PFSK-1 (cell line): ENCODE measurements around the gene CAPNS2.

Experiments
- FOXP2 ChIP-seq: optimal IDR thresholded peaks from 2 replicates; pipeline ENCODE3; 2011; ENCODE audit warnings: borderline replicate concordance, control low read depth, inconsistent platforms; ENCODE audit not compliant: insufficient read depth; ENCODE audit errors: extremely low read length, extremely low read depth
- POLR2AphosphoS5 ChIP-seq: IDR thresholded peaks from 2 replicates; pipeline ENCODE4 v1.6.1; 2012; ENCODE audit warnings: low read depth, mild to moderate bottlenecking, control low read depth, low read length, moderate library complexity
- SIN3A ChIP-seq: IDR thresholded peaks from 2 replicates; pipeline ENCODE4 v1.6.1; 2012; ENCODE audit warnings: mild to moderate bottlenecking, low read length, moderate library complexity, borderline replicate concordance; ENCODE audit not compliant: insufficient read depth
- TAF1 ChIP-seq: IDR thresholded peaks from 2 replicates; pipeline ENCODE4 v1.6.1; 2012; ENCODE audit warnings: low read length, control low read depth, borderline replicate concordance; ENCODE audit not compliant: insufficient read depth
- TF ChIP-seq, protein P1 (sequence below), 2 experiments: IDR thresholded peaks; 2 replicates each; pipeline versions ENCODE4 v1.6.1 to v1.8.0; 2011 to 2012; ENCODE audit warnings: low read depth in 2 of 2, low read length in 2 of 2, control low read depth in 1 of 2, inconsistent platforms in 1 of 2, mild to moderate bottlenecking in 1 of 2, moderate library complexity in 1 of 2; ENCODE audit not compliant: insufficient read depth in 1 of 2

DNA sequence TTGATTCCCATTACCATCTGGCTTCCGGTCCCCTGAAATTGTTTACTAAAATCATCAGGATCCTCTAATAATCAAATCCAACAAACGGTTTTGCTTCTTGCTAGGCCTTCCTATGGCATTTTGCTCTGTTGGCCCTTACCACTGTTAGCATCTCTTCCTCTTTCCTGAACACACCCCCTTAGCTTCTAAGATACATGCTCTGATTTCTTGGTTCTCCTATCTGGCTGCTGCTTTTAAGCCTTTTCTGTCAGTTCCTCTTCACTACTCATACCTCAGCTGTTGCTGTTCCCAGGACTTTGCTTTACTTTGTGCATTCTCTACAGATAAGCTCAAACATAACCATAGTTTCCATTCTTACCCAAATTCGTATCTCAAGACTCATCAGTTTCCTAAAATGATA, 11.4 kb downstream of the CAPNS2 start:
- TF ChIP-seq, protein P1, sequence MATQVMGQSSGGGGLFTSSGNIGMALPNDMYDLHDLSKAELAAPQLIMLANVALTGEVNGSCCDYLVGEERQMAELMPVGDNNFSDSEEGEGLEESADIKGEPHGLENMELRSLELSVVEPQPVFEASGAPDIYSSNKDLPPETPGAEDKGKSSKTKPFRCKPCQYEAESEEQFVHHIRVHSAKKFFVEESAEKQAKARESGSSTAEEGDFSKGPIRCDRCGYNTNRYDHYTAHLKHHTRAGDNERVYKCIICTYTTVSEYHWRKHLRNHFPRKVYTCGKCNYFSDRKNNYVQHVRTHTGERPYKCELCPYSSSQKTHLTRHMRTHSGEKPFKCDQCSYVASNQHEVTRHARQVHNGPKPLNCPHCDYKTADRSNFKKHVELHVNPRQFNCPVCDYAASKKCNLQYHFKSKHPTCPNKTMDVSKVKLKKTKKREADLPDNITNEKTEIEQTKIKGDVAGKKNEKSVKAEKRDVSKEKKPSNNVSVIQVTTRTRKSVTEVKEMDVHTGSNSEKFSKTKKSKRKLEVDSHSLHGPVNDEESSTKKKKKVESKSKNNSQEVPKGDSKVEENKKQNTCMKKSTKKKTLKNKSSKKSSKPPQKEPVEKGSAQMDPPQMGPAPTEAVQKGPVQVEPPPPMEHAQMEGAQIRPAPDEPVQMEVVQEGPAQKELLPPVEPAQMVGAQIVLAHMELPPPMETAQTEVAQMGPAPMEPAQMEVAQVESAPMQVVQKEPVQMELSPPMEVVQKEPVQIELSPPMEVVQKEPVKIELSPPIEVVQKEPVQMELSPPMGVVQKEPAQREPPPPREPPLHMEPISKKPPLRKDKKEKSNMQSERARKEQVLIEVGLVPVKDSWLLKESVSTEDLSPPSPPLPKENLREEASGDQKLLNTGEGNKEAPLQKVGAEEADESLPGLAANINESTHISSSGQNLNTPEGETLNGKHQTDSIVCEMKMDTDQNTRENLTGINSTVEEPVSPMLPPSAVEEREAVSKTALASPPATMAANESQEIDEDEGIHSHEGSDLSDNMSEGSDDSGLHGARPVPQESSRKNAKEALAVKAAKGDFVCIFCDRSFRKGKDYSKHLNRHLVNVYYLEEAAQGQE (IDR thresholded peaks at IDR 0.05; ENCODE audit: insufficient read depth in 1 of 2, low read depth in 2 of 2, low read length in 2 of 2) = no peak
- no peak for TF ChIP-seq SIN3A
- TF ChIP-seq FOXP2 = no peak
- no peak for TF ChIP-seq TAF1
- no peak for TF ChIP-seq POLR2AphosphoS5
